DND-41 (cell line): ENCODE measurements around the gene TXNIP.

Experiments
- EZH2 ChIP-seq: IDR thresholded peaks from 3 replicates; pipeline ENCODE4 v1.6.1; 2012; ENCODE audit warnings: borderline replicate concordance, low read depth, mild to moderate bottlenecking, moderate library complexity, low read length, inconsistent platforms; ENCODE audit not compliant: severe bottlenecking
- TF ChIP-seq, protein P1 (sequence below): IDR thresholded peaks from 2 replicates; pipeline ENCODE4 v1.5.1; 2012; ENCODE audit warnings: borderline replicate concordance, low read length, moderate library complexity, mild to moderate bottlenecking; ENCODE audit not compliant: poor library complexity, severe bottlenecking; ENCODE audit errors: extremely low read depth

DNA sequence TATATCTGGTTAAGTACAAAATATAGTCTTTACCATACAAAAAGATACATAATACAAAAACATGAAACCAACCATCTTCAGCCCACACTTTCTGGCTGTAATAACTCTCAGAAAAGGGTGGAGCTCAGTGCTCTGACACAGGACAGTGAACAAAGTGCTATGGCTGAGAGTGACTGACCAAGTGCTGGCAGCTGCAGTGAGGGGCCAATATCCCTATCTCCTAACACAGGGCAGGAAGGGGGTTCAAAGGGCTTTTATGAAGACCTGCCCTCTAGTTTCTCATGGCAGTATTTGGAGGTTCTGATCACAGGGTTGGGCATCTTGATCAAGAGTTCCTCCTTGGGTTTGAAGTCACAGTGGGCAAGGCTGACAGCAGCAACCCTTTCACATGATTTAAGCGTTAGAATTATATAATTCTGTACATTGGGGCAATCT is 3.9 kb downstream of the TXNIP start:
- TF ChIP-seq, protein P1, sequence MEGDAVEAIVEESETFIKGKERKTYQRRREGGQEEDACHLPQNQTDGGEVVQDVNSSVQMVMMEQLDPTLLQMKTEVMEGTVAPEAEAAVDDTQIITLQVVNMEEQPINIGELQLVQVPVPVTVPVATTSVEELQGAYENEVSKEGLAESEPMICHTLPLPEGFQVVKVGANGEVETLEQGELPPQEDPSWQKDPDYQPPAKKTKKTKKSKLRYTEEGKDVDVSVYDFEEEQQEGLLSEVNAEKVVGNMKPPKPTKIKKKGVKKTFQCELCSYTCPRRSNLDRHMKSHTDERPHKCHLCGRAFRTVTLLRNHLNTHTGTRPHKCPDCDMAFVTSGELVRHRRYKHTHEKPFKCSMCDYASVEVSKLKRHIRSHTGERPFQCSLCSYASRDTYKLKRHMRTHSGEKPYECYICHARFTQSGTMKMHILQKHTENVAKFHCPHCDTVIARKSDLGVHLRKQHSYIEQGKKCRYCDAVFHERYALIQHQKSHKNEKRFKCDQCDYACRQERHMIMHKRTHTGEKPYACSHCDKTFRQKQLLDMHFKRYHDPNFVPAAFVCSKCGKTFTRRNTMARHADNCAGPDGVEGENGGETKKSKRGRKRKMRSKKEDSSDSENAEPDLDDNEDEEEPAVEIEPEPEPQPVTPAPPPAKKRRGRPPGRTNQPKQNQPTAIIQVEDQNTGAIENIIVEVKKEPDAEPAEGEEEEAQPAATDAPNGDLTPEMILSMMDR: no peak
- no peak for TF ChIP-seq EZH2
